Erythroblast (primary cell): ENCODE results near the gene DDX55.

ENCODE experiments used
- GATA1 ChIP-seq: IDR thresholded peaks from 2 replicates; pipeline ENCODE4 v1.6.1; 2011; ENCODE audit warnings: low read depth, mild to moderate bottlenecking, control low read depth, low read length, moderate library complexity
- POLR2A ChIP-seq: IDR thresholded peaks from 2 replicates; pipeline ENCODE4 v1.6.1; 2011; ENCODE audit warnings: mild to moderate bottlenecking, low read length

GRCh38 chr12:123654129-123654701 lies 52.3 kb downstream of the DDX55 start:
- no peak for TF ChIP-seq POLR2A
- TF ChIP-seq GATA1 = no peak
